Esophagus muscularis mucosa (tissue), 4 donors: Measurements from ENCODE around the gene AFF1. TPM values are rescaled to one million over a fixed set of nuclear protein-coding genes. Genes with fewer than 3 reads are reported as not detected.

Source experiments
- DNase-seq: peaks from one replicate; pipeline ENCODE4 v3.0.0-alpha.2; 2017; ENCODE audit errors: extremely low spot score
- H3K27ac ChIP-seq, 4 donors: fragments of 200-600 bp; sonication (generic); replicated peaks in 1 of 4; 1 replicate in 3 of 4; 2 replicates in 1 of 4; pipeline ENCODE4 v1.5.1; 2016 to 2019; ENCODE audit warnings: mild to moderate bottlenecking in 1 of 4
- H3K27me3 ChIP-seq, 4 donors: fragments of 200-600 bp; sonication (generic); one replicate each; pipeline versions ENCODE4 v1.5.1 to v1.6.0; 2016 to 2019
- H3K36me3 ChIP-seq, 4 donors: fragments of 200-600 bp; sonication (generic); one replicate each; pipeline ENCODE4 v1.5.1; 2016 to 2019
- H3K4me1 ChIP-seq, 4 donors: fragments of 200-600 bp; sonication (generic); one replicate each; pipeline ENCODE4 v1.5.1; 2016 to 2019
- H3K4me3 ChIP-seq, 4 donors: fragments of 200-600 bp; sonication (generic); 1 replicate in 2 of 4; 2 replicates in 2 of 4; pipeline ENCODE4 v1.5.1; 2016 to 2019; ENCODE audit warnings: mild to moderate bottlenecking in 4 of 4, moderate library complexity in 1 of 4
- H3K9me3 ChIP-seq, 4 donors: fragments of 200-600 bp; sonication (generic); 1 replicate in 3 of 4; 2 replicates in 1 of 4; pipeline ENCODE4 v1.5.1; 2016 to 2019
- CTCF ChIP-seq, 3 experiments: fragments of 200-600 bp in 2 of 3; fragments of 450-650 bp in 1 of 3; sonication (generic) in 2 of 3; IDR thresholded peaks; one replicate each; pipeline ENCODE4 v1.5.1; 2017 to 2019; ENCODE audit warnings: antibody characterized with exemption in 3 of 3, mild to moderate bottlenecking in 2 of 3, moderate library complexity in 1 of 3
- EP300 ChIP-seq: sonication (generic); formaldehyde crosslinking; IDR thresholded peaks from one replicate; pipeline ENCODE4 v1.6.1; 2017; ENCODE audit warnings: antibody characterized with exemption
- POLR2A ChIP-seq: fragments of 450-650 bp; IDR thresholded peaks from one replicate; pipeline ENCODE4 v1.6.1; 2017; ENCODE audit warnings: antibody characterized with exemption, moderate library complexity, mild to moderate bottlenecking, low read depth
- POLR2AphosphoS5 ChIP-seq, 2 donors: sonication (generic); formaldehyde crosslinking; IDR thresholded peaks; one replicate each; pipeline ENCODE4 v1.6.1; 2017; ENCODE audit warnings: antibody characterized with exemption in 2 of 2
- WGBS: methylation state at CpG from one replicate; pipeline ENCODE4 v1.1.5; 2018; 5-methylcytosine and 5-hydroxymethylcytosine counted together
- intact Hi-C: fragments of 100-400 bp; cut with DNase I; formaldehyde crosslinking; loops from one replicate; pipeline ENCODE4 v1.15.1; 2023
- total RNA-seq, 4 donors: library from RNA; depleted of rRNA; stranded (reverse); fragments of >200 nt; gene quantifications; one replicate each; pipeline versions ENCODE4 v1.1.0 to v1.2.1, GENCODE V29; 2016

AFF1 gene
- total RNA-seq, 4 donors from 2014 or later, result 53.6 to 85.2 (median 70.6) TPM

DNA sequence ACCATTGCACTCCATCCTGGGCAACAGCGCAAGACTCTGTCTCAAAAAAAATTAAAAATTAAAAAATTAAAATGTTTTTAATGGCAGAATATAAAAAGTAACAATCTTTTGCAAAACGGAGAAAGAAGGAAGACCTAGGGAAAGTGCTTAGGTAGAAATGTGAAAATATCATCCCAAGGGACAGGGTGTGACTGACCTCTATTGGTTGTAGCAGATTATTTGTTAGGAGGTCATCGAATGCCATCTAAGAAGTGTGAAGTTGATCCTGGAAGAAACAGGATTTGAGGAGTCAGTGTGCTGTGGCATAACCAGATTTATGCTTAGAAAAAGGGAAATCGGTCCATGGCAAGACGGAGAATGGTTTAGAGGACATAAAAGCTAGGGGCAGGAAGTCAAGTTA lies 24.4 kb upstream of the AFF1 start:
- no peaks in the 10 kb centered on the region for H3K27me3 ChIP-seq
- intact Hi-C loops, result no loop called here
- 83% methylated on average over 5 of the region's 5 CpGs for WGBS
- peaks cover 0 to 6% (median 0%) of the 10 kb centered on the region in 4 donors for H3K36me3 ChIP-seq
- H3K9me3 ChIP-seq, result no peaks in the 10 kb centered on the region
- DNase-seq, result no peak
- H3K4me1 ChIP-seq, result peaks cover 6 to 19% (median 14%) of the 10 kb centered on the region in 4 donors
- no peak overlapping the region for H3K4me3 ChIP-seq
- TF ChIP-seq POLR2A, result no peak
- no peak for TF ChIP-seq EP300
- no peak for TF ChIP-seq CTCF (IDR thresholded peaks at IDR 0.05)
- TF ChIP-seq POLR2AphosphoS5 (IDR thresholded peaks at IDR 0.05), result no peak
- H3K27ac ChIP-seq, result no peak overlapping the region

DNA sequence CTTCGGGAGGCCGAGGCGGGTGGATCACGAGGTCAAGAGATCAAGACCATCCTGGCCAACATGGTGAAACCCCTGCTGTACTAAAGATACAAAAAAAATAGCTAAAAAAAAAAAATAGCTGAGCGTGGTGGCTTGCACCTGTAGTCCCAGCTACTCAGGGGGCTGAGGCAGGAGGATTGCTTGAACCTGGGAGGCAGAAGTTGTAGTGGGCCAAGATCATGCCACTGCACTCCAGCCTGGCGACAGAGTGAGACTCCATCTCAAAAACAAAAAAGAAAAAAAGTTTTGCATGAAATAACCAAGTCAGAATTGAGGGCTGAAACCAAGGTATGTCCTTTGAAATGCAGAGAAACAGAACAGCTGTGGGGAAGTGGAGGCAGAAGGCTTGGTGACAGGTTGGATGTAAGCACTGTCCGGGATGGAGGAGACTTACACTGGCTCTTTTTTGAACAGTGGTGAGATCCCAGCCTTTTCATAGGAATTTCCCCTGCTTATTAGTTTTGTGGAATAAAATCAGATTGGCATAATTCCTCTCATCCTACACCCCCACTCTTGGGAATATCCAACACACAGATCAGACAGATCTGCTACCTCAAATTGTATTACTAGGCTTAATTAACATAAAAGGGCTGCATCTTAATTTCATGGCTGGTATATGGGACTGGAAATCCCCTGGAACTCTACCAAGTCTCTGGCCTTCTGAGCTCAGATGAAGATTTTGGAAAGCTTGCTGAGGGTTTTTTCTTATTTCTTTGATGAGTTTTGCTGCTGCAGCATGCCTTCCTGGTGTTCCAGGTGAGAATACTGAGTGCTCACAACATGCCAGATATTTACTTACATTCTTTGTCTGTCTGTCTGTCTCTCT lies 23.8 kb upstream of the AFF1 start:
- Histone ChIP-seq H3K36me3 (peaks cover 0 to 6% (median 0%) of the 10 kb centered on the region in 4 donors), H3K4me3 (no peak overlapping the region), H3K27me3 (no peaks in the 10 kb centered on the region), H3K9me3 (no peaks in the 10 kb centered on the region), H3K27ac (no peak overlapping the region), H3K4me1 (peaks cover 6 to 19% (median 14%) of the 10 kb centered on the region in 4 donors)
- DNase-seq, result no peak
- TF ChIP-seq CTCF (IDR thresholded peaks at IDR 0.05) (no peak), EP300 (no peak), POLR2AphosphoS5 (IDR thresholded peaks at IDR 0.05) (no peak), POLR2A (no peak)
- intact Hi-C loops, result no loop called here
- 71% methylated on average over 7 of the region's 7 CpGs for WGBS

DNA sequence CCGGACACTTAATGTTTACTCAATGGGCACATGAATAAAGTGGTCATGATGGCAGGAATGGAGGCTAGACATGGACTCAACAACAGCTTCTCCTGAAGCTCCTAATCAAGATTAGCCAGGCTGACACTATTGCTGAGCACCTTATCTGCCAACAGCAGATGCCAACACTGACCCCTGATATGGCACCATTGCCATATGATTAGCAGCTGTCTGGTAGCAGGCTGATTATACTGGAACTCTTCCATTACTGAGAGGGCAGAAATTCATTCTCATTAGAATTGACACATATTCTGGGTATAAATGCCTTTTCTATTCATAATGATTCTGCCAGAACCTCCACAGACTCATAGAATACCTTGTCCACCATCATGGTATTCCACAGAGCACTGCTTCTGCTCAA lies 18.4 kb upstream of the AFF1 start:
- 42% methylated on average over 1 of the region's 1 CpG for WGBS

GRCh38 chr4:86917212-86918039 lies 17.4 kb upstream of the AFF1 start:
- DNase-seq, result no peak
- TF ChIP-seq CTCF (IDR thresholded peaks at IDR 0.05) (no peak), EP300 (no peak), POLR2A (no peak), POLR2AphosphoS5 (IDR thresholded peaks at IDR 0.05) (no peak)
- intact Hi-C loops, result no loop called here
- Histone ChIP-seq H3K27me3 (no peaks in the 10 kb centered on the region), H3K36me3 (peaks cover 0 to 13% (median 7%) of the 10 kb centered on the region in 4 donors), H3K9me3 (no peaks in the 10 kb centered on the region), H3K4me3 (no peak overlapping the region), H3K4me1 (peaks cover 0 to 5% (median 2%) of the 10 kb centered on the region in 4 donors), H3K27ac (no peak overlapping the region)
- WGBS, result 96% methylated on average over 4 of the region's 4 CpGs

More for the DNA sequence above, 18.4 kb upstream of the AFF1 start:
- intact Hi-C loops, result no loop called here
- Histone ChIP-seq H3K27me3 (no peaks in the 10 kb centered on the region), H3K4me1 (peaks cover 0 to 3% (median 0%) of the 10 kb centered on the region in 4 donors), H3K36me3 (peaks cover 0 to 13% (median 7%) of the 10 kb centered on the region in 4 donors), H3K4me3 (no peak overlapping the region), H3K9me3 (no peaks in the 10 kb centered on the region), H3K27ac (no peak overlapping the region)
- no peak for TF ChIP-seq EP300
- no peak for TF ChIP-seq POLR2AphosphoS5 (IDR thresholded peaks at IDR 0.05)
- TF ChIP-seq CTCF (IDR thresholded peaks at IDR 0.05), result no peak
- no peak for TF ChIP-seq POLR2A
- no peak for DNase-seq
